Thyroid gland (tissue), 4 donors: ENCODE results near the gene RYR2.

Experiments
- CTCF ChIP-seq, 6 experiments: fragments of 200-600 bp in 3 of 6; fragments of 450-650 bp in 3 of 6; sonication (generic) in 3 of 6; IDR thresholded peaks; one replicate each; pipeline ENCODE4 v1.5.1; 2016 to 2019; ENCODE audit warnings: antibody characterized with exemption in 6 of 6, mild to moderate bottlenecking in 2 of 6, inconsistent platforms in 1 of 6, moderate library complexity in 1 of 6
- POLR2A ChIP-seq, 2 donors: fragments of 450-650 bp; IDR thresholded peaks; one replicate each; pipeline ENCODE4 v1.6.1; 2017; ENCODE audit warnings: antibody characterized with exemption in 2 of 2, mild to moderate bottlenecking in 2 of 2, moderate library complexity in 1 of 2

- TF ChIP-seq CTCF (IDR thresholded peaks at IDR 0.05) (no peak), POLR2A (IDR thresholded peaks at IDR 0.05) (no peak)
Observed at GRCh38 chr1:237774246-237774645, 732.3 kb downstream of the RYR2 start.
